Erythroblast (primary cell): ENCODE data around the gene WTAP.

Experiments used
- GATA1 ChIP-seq: IDR thresholded peaks from 2 replicates; pipeline ENCODE4 v1.6.1; 2011; ENCODE audit warnings: low read depth, mild to moderate bottlenecking, control low read depth, low read length, moderate library complexity
- POLR2A ChIP-seq: IDR thresholded peaks from 2 replicates; pipeline ENCODE4 v1.6.1; 2011; ENCODE audit warnings: mild to moderate bottlenecking, low read length

DNA sequence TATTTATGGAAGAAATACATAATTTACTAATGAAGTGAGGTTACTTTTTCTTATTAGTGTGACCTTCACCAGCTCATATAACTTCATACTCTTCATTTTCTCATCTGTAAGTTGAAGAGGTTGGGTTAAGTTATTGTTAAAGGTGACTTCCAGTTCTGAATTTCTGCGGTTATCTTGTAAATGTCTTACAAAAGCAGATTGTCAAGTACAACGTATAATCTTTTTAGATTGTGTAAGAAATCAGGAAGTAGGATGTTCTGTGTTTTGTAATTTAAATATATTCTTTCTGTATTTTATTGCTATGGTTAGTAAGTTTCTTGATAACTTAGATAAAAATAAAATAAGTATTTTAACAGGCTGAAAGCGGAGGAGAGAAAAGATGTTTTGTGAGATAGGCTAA lies 12.0 kb downstream of the WTAP start:
- TF ChIP-seq POLR2A (no peak), GATA1 (no peak)
